DMS153 (cell line): Measurements from ENCODE around the gene SAMD10.
"Not testable (repeated sequence)": the region's sequence is repeated elsewhere in the genome, so short reads cannot be mapped to it uniquely, and the experiment has no call there.

ENCODE experiments used
- DNase-seq: peaks from one replicate; lab custom pipeline; 2025; lab: John Stamatoyannopoulos, UW

SAMD10 gene

GRCh38 chr20:63968928-63969760 lies 10.3 kb downstream of the SAMD10 start:
- DNase-seq = no peak

- no peak for DNase-seq
These were observed 11.1 kb downstream of the SAMD10 start for GRCh38 chr20:63968136-63968927.

GRCh38 chr20:63967330-63968135 lies 11.9 kb downstream of the SAMD10 start:
- no peak for DNase-seq

- no peak for DNase-seq
These were observed 12.5 kb downstream of the SAMD10 start for GRCh38 chr20:63966944-63967322.

DNA sequence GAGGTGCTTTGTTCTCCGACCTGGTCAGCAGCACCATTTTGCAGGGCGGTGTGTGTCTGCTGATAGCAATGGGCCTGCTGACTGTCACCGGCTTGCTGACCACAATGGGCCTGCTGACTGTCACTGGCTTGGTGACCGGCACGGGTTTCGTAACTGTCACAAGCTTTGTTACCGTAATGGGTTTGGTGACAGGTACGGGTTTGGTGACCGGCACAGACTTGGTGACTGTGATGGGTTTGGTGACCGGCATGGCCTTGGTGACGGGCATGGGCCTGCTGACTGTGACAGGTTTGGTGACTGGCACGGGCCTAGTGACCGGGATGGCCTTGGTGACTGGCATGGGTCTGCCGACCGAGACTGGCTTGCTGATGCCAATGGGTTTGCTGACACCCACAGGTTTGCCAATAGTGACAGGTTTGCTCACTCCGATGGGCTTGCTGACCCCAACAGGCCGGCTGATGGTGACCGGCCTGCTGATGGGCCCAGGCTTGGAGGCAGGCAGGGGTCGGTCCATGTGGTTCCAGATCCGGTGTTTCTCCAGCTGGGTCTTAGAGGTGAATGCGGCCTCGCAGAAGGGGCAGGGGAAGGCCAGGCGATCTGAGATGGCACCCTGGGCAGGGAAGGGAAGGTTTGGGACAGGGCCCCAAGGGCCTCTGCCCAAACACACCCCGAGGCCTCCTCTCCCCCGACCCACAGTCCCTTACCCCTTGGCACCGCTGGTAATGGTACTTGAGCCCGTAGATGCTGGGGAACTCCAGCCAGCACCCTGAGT lies 13.1 kb downstream of the SAMD10 start:
- no peak for DNase-seq

GRCh38 chr20:63964412-63964811 lies 15.0 kb downstream of the SAMD10 start:
- no peak for DNase-seq

GRCh38 chr20:63963784-63964301 lies 15.6 kb downstream of the SAMD10 start:
- no peak for DNase-seq

- no peak for DNase-seq
These were observed 16.1 kb downstream of the SAMD10 start for GRCh38 chr20:63963348-63963741.

GRCh38 chr20:63962426-63963347 lies 16.8 kb downstream of the SAMD10 start:
- no peak for DNase-seq

DNA sequence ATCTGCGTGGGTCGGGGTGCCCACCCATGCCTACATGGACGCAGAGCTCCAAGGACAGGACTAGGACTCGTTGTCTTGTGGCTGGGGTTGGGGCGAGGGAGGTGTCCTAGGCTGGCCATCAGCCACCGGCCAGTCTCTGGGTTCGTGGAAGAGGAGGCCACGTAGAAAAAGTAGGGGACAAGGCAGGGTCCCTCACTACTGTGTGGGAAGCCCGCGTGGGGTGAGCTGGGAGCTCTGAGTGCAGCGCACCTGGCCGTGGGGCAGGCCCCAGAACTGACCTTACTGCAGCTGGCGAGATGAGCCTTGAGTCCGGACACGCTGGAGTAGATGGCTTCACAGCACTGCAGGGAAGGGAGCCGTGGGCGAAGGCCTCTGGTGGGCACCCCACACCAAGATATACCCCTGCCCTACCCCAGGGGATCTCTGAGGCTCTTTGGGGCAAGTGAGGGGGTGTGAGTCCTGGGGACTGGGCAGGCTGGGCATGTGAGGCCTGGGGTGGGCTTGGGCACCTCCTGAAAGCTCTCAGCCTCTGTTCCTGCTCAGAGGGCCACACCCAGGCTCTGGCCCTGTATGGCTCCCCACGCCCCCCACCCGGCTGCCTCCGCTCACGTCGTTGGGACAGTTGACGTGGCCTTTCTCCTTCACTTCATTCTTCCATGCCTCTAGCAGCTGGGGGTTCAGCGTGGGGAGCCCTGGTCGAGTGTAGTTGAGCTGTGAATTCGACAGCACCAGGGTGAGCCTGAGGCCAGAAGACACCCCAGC lies 17.6 kb downstream of the SAMD10 start:
- DNase-seq = no peak

- DNase-seq = not testable (repeated sequence)
These were observed 18.5 kb downstream of the SAMD10 start for GRCh38 chr20:63960654-63961621.

- no peak for DNase-seq
These were observed 19.8 kb downstream of the SAMD10 start for GRCh38 chr20:63959699-63960075.

GRCh38 chr20:63958964-63959698 lies 20.3 kb downstream of the SAMD10 start:
- no peak for DNase-seq

DNA sequence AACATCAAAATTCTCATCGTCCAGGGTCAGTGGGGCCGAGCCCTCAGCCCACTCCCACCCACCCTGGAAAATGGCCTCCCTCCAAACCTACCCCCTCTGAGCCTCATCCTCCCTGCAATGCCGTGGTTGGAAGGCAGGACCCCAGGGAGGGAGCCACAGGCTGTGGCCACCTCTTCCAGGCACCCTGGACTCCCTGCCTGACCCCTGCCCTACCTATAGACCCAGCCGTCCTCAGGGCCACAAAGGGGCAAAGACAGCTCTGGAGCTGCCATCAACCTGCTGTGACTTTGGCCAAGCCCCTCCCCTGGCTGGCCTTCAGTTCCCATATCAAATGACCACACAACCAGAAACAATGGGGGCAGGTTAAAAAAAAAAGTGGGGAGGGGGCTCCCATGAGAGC lies 21.0 kb downstream of the SAMD10 start:
- DNase-seq = no peak

GRCh38 chr20:63957690-63958441 lies 21.6 kb downstream of the SAMD10 start:
- DNase-seq = peak; percentile 82

DNA sequence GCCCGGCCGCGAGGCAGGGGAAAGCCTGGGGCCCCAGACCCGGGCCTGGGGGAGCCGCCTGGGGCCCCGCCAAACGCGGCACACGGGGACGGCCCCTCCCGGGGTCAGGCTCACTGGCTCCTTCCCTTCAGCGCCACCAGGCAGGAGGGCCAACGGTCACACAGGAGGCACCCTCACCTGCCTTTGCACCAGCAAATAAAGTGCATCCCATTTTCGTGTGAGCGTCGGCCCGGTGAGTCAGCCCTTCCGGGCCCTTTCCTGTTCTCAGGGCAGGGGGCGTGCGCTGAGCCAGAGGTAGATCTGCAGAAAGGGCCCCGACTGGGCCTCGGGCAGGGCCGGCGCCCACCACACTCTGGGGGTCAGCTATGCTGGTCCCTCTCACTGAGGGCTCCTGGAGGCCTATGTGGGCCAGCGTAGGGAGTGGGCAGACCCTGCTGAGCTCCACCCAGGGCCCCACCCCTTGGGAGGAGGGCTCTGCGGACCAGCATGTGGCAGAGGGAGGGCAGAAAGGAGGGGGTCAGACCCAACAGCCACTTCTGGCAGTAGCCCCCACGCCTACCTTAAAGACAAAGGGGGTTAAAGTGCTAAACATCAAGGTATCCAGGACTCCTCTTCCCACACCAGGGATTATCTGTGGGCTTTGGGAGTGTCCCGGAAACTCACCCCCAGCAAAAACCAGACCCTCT lies 22.3 kb downstream of the SAMD10 start:
- peak; percentile 82 for DNase-seq
